Measurements from ENCODE around the gene TPM2.

The TPM2 gene

DNA sequence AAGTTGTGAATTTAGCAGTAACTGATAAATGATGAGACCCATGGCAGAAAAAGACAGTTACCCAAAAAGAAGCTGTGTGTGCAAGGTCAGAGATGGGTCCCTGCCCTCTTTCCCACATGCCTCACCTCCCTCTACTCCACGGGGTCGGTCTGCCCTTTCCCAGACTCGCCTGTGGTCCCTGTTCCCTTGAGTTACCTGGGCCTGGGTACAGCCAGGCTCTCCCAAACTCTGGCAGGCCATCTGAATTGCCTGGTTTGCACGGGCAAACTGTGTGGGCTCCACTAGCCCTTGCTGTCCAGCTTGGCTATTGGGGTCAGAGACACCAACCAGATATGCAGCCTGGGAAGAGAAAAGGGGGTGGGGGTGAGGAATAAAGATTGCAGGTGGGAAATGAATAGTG is 18.4 kb upstream of the TPM2 start:
- TF ChIP-seq ISL1 (CRISPR knock-in tag; IDR thresholded peaks at IDR 0.05) (no peak), ZNF70 (CRISPR knock-in tag; IDR thresholded peaks at IDR 0.05) (no peak)
- ATAC-seq, result no peak

DNA sequence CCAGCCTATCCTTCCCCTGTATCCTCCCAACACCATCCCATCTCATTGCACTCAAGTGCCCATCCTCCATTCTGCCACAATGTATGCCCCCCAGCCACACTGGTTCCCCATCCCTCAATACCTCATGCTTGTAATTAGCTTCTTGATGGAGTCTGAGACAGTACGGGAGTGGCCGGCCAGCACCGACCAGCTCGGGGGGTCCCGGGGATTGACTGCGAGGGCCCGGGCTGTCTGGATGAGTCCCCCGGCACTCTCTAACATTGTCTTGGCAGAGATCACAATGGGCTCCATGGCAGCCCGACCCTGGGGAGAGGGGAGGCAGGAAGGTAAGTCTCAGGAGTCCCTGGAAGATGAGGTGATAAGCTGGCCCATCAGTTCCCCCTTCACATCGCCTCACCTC is 17.2 kb upstream of the TPM2 start:
- ATAC-seq, result no peak
- TF ChIP-seq SNAI2 (CRISPR knock-in tag; IDR thresholded peaks at IDR 0.05) (no peak), ARNTL (CRISPR knock-in tag; IDR thresholded peaks at IDR 0.05; ENCODE audit: borderline replicate concordance, low read depth) (no peak), ZNF8 (CRISPR knock-in tag; IDR thresholded peaks at IDR 0.05) (no peak), OSR1 (CRISPR knock-in tag; IDR thresholded peaks at IDR 0.05) (no peak), TCF4 (CRISPR knock-in tag; IDR thresholded peaks at IDR 0.05; ENCODE audit: borderline replicate concordance) (no peak), RARB (CRISPR knock-in tag; IDR thresholded peaks at IDR 0.05) (no peak), BACH2 (CRISPR knock-in tag; IDR thresholded peaks at IDR 0.05; ENCODE audit: borderline replicate concordance) (no peak), ZFP30 (CRISPR knock-in tag; IDR thresholded peaks at IDR 0.05) (no peak), CSDC2 (CRISPR knock-in tag; IDR thresholded peaks at IDR 0.05) (no peak)
- TF ChIP-seq, protein P1, sequence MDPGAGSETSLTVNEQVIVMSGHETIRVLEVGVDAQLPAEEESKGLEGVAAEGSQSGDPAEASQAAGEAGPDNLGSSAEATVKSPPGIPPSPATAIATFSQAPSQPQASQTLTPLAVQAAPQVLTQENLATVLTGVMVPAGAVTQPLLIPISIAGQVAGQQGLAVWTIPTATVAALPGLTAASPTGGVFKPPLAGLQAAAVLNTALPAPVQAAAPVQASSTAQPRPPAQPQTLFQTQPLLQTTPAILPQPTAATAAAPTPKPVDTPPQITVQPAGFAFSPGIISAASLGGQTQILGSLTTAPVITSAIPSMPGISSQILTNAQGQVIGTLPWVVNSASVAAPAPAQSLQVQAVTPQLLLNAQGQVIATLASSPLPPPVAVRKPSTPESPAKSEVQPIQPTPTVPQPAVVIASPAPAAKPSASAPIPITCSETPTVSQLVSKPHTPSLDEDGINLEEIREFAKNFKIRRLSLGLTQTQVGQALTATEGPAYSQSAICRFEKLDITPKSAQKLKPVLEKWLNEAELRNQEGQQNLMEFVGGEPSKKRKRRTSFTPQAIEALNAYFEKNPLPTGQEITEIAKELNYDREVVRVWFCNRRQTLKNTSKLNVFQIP (CRISPR knock-in tag; IDR thresholded peaks at IDR 0.05; ENCODE audit: borderline replicate concordance, low read depth), result no peak
- TF ChIP-seq, protein P2, sequence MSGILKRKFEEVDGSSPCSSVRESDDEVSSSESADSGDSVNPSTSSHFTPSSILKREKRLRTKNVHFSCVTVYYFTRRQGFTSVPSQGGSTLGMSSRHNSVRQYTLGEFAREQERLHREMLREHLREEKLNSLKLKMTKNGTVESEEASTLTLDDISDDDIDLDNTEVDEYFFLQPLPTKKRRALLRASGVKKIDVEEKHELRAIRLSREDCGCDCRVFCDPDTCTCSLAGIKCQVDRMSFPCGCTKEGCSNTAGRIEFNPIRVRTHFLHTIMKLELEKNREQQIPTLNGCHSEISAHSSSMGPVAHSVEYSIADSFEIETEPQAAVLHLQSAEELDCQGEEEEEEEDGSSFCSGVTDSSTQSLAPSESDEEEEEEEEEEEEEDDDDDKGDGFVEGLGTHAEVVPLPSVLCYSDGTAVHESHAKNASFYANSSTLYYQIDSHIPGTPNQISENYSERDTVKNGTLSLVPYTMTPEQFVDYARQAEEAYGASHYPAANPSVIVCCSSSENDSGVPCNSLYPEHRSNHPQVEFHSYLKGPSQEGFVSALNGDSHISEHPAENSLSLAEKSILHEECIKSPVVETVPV (CRISPR knock-in tag; IDR thresholded peaks at IDR 0.05), result no peak

DNA sequence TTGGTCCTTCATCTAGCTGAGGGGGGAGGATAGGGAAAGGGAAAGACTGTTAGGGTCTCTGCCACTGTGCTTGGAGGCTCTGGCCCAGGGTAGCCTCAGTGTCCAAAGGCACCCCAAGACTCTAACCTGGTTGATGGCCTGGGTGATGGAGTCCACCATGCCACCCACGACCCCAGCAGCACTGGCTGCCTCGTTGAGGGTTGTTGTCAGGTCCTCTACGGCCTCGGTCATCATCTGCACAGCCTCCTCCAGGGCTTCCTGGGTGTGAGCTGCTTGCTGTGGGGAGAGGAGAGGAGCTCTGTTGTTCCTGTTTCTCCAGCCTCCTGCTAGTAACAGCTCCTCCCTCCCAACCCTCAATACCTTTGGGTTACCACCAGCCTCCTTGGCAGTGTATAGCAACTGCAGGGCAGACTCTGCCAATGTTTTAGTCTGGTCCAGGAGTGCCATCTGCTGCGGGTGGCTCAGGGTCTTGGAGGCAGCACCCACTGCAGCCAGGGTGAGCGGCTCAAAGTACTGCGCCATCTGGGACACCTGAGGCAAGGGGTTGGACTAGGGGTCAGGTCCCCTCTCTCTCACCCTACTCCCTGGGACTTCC is 16.2 kb upstream of the TPM2 start:
- ATAC-seq, result no peak

DNA sequence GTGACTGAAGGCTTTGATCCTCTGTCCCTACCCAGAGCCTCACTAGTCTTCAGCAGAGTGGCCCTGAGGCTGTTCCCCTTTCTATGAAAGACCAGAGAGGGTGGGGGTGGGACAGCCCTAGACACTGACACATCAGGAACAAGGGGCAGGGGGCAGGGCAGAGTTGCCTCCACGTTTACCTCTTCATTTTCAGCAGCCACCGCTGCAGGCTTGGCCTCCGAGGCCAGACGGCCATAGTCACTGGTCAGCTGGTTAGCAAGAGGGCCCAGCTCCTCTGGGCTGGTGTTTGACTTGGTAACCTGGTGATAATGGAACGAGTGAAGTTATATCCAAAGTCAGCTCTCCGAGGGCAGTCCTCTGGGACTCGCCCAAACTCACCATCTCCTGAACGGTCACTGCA is 15.6 kb upstream of the TPM2 start:
- TF ChIP-seq ARNTL (CRISPR knock-in tag; IDR thresholded peaks at IDR 0.05; ENCODE audit: borderline replicate concordance, low read depth), result no peak
- TF ChIP-seq ESRRG (CRISPR knock-in tag; IDR thresholded peaks at IDR 0.05), result no peak
- TF ChIP-seq, protein P2 (CRISPR knock-in tag; IDR thresholded peaks at IDR 0.05), result no peak
- TF ChIP-seq ZFP30 (CRISPR knock-in tag; IDR thresholded peaks at IDR 0.05), result no peak
- ATAC-seq, result no peak

More for the DNA sequence above, 16.2 kb upstream of the TPM2 start:
- TF ChIP-seq GLIS3 (CRISPR knock-in tag; IDR thresholded peaks at IDR 0.05) (no peak), ZNF565 (CRISPR knock-in tag; conservative IDR thresholded peaks at IDR 0.05; ENCODE audit: low read depth) (no peak), ARNTL (CRISPR knock-in tag; IDR thresholded peaks at IDR 0.05; ENCODE audit: borderline replicate concordance, low read depth) (no peak), CSDC2 (CRISPR knock-in tag; IDR thresholded peaks at IDR 0.05) (no peak), ZC3H10 (CRISPR knock-in tag; IDR thresholded peaks at IDR 0.05) (no peak), ZFP30 (CRISPR knock-in tag; IDR thresholded peaks at IDR 0.05) (no peak), TCF4 (CRISPR knock-in tag; IDR thresholded peaks at IDR 0.05; ENCODE audit: borderline replicate concordance) (no peak)

DNA sequence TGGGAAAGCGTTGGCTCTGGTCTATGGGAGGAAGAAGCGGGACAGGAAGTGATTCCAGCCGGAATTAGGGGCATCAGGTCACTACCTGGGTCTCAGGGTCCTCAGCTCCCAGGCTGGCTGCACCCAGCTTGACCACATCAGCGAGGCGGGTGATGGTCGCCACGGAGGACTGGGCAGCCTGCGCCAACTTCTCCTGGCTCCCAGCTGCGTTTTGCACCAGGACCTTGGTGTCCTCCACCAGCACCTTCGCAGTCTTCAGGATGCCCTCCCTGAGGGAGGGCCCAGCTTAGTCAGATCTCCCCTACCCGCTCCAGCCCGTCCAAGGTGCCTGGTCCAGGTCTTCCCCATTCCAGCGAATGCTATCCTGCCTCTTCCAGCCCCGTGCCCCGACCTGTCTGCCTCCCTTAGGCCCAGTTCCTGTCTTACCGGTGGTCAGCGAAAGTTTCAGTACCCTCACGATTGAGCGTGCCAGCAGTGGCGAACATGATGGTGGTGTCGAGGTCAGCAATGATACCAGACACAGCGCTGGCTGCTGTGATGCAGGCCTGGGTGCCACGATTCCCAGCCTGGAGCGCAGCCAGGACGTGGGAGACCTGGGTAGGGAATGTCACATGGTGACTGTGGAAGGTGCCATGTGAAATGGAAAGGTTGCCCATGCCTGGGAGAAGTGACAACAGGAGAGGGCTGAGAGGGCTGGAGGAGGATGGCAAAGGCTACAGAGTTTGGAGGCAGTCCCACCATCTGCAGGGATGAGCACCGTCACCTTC is 14.4 kb upstream of the TPM2 start:
- TF ChIP-seq GLIS3 (CRISPR knock-in tag; IDR thresholded peaks at IDR 0.05) (no peak), BACH2 (CRISPR knock-in tag; IDR thresholded peaks at IDR 0.05; ENCODE audit: borderline replicate concordance) (no peak), ISL1 (CRISPR knock-in tag; IDR thresholded peaks at IDR 0.05) (no peak), OSR1 (CRISPR knock-in tag; IDR thresholded peaks at IDR 0.05) (no peak), SNAI2 (CRISPR knock-in tag; IDR thresholded peaks at IDR 0.05) (no peak), ZNF70 (CRISPR knock-in tag; IDR thresholded peaks at IDR 0.05) (no peak), ZNF8 (CRISPR knock-in tag; IDR thresholded peaks at IDR 0.05) (no peak), ZNF565 (CRISPR knock-in tag; conservative IDR thresholded peaks at IDR 0.05; ENCODE audit: low read depth) (no peak), ZFP30 (CRISPR knock-in tag; IDR thresholded peaks at IDR 0.05) (no peak), ZC3H10 (CRISPR knock-in tag; IDR thresholded peaks at IDR 0.05) (no peak), TOX (CRISPR knock-in tag; IDR thresholded peaks at IDR 0.05; ENCODE audit: borderline replicate concordance) (no peak), ESRRG (CRISPR knock-in tag; IDR thresholded peaks at IDR 0.05) (no peak)
- TF ChIP-seq, protein P2 (CRISPR knock-in tag; IDR thresholded peaks at IDR 0.05), result no peak
- no peak for ATAC-seq
